ENCODE data around the gene WHRN.

The WHRN gene

GRCh38 chr9:114469091-114469853, 36.0 kb downstream of the WHRN start:
- no peak for DNase-seq

GRCh38 chr9:114467910-114468309, 37.4 kb downstream of the WHRN start:
- no peak for DNase-seq

GRCh38 chr9:114467226-114467750, 38.0 kb downstream of the WHRN start:
- DNase-seq, result no peak

GRCh38 chr9:114465906-114466900, 39.1 kb downstream of the WHRN start:
- DNase-seq, result no peak

GRCh38 chr9:114465417-114465816, 39.9 kb downstream of the WHRN start:
- no peak for DNase-seq

- DNase-seq, result no peak
Measured at GRCh38 chr9:114464281-114465051, 40.8 kb downstream of the WHRN start.

- DNase-seq, result no peak
Measured at GRCh38 chr9:114462791-114463190, 42.5 kb downstream of the WHRN start.

GRCh38 chr9:114461468-114461867, 43.8 kb downstream of the WHRN start:
- DNase-seq, result no peak

GRCh38 chr9:114460513-114461199, 44.6 kb downstream of the WHRN start:
- DNase-seq, result no peak

- no peak for DNase-seq
Measured at GRCh38 chr9:114459464-114459863, 45.8 kb downstream of the WHRN start.

GRCh38 chr9:114456929-114457328, 48.3 kb downstream of the WHRN start:
- DNase-seq, result no peak

- no peak for DNase-seq
Measured at GRCh38 chr9:114454652-114455051, 50.6 kb downstream of the WHRN start.

GRCh38 chr9:114452219-114453165, 52.8 kb downstream of the WHRN start:
- no peak for DNase-seq

GRCh38 chr9:114451707-114452031, 53.6 kb downstream of the WHRN start:
- no peak for DNase-seq

- no peak for DNase-seq
Measured at GRCh38 chr9:114450833-114451706, 54.2 kb downstream of the WHRN start.

GRCh38 chr9:114450181-114450580, 55.1 kb downstream of the WHRN start:
- no peak for DNase-seq

GRCh38 chr9:114449236-114449635, 56.0 kb downstream of the WHRN start:
- no peak for DNase-seq

- DNase-seq, result no peak
Measured at GRCh38 chr9:114448706-114449105, 56.6 kb downstream of the WHRN start.

GRCh38 chr9:114446672-114447450, 58.4 kb downstream of the WHRN start:
- no peak for DNase-seq
